Activated gamma-delta T cell (primary cell): Measurements from ENCODE around the gene SOX6.
"Not testable (repeated sequence)": the region's sequence is repeated elsewhere in the genome, so short reads cannot be mapped to it uniquely, and the experiment has no call there.

Experiments used
- DNase-seq: peaks from one replicate; lab custom pipeline; 2025; lab: John Stamatoyannopoulos, UW

Gene SOX6

DNA sequence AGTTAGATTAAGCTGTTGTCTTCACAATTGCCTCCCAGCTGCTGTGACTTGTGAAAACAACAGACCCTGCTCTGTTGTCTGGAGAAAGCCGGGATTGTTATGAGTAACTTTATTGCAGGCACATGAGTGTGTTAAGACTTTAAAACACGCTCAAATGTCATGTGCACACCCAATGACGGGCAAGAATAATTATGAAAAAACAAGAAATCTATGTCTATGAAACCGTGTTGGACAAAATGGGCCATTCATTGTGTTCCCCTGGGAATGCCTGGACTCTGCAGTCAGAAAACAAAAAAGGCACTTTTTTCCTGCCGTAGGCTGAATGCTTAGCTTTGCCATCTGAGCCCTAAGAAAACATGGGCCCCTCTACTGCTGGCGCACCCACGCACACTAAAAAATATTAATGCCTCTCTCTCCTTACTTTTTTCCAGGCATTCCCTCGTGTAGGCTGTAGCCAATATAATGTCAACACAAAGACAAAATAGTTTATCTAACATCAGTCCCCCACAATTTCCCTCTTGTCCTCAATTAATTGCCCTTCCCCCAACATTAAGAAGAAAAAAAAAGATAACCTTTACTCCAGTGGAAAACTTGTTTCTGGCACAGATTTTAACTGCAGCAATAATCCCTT, 207.9 kb downstream of the SOX6 start:
- DNase-seq: no peak

DNA sequence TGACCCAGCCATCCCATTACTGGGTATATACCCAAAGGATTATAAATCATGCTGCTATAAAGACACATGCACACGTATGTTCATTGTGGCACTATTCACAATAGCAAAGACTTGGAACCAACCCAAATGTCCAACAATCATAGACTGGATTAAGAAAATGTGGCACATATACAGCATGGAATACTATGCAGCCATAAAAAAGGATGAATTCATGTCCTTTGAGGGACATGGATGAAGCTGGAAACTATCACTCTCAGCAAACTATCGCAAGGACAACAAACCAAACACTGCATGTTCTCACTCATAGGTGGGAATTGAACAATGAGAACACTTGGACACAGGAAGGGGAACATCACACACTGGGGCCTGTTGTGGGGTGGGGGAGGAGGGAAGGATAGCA, 209.4 kb downstream of the SOX6 start:
- DNase-seq: not testable (repeated sequence)

DNA sequence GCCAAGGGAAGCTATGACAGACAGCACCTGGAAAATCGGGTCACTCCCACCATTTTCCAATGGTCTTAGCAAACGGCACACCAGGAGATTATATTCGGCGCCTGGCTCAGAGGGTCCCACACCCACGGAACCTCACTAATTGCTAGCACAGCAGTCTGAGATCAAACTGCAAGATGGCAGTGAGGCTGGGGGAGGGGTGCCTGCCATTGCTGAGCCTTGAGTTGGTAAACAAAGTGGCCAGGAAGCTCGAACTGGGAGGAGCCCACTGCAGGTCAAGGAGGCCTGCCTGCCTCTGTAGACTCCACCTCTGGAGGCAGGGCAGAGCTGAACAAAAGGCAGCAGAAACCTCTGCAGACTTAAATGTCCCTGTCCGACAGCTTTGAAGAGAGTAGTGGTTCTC, 214.7 kb downstream of the SOX6 start:
- DNase-seq: not testable (repeated sequence)

DNA sequence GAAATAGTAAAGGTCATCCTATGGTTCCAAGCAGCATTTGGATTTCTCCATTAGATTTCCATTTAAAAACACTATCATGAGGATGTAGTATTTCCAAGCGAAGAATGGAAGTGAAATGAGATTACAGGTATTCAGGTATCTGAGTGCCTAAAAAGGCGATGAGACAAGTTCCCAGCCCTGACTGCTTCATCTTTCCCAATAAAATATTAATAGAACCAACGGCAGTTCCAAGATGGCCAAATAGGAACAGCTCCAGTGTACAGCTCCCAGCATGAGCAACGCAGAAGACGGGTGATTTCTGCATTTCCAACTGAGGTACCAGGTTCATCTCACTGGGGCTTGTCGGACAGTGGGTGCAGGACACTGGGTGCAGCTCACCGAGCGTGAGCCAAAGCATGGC, 215.2 kb downstream of the SOX6 start:
- DNase-seq: not testable (repeated sequence)

DNA sequence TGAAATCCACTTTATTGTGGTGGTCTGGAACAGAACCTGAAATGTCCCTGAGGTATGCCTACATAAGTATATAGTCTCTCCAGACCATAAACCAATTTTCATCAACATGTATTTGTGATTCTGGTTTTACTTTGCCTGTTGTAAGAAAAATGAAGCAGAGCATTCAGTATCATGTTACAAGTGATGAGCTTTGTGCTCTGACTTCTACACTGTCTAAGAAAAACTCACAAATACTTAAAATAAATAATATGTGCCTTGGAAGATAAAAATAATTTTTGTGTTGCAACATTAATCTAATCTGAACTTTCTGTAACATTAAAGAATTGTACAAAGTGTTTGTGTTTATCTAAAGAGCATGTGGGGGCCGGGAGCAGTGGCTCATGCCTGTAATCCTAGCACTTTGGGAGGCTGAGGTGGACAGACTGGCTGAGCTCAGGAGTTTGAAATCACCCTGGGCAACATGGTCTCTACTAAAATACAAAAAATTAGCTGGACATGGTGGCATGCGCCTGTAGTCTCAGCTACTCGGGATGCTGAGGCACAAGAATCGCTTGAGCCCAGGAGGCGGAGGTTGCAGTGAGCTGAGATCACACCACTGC, 219.5 kb downstream of the SOX6 start:
- no peak for DNase-seq

DNA sequence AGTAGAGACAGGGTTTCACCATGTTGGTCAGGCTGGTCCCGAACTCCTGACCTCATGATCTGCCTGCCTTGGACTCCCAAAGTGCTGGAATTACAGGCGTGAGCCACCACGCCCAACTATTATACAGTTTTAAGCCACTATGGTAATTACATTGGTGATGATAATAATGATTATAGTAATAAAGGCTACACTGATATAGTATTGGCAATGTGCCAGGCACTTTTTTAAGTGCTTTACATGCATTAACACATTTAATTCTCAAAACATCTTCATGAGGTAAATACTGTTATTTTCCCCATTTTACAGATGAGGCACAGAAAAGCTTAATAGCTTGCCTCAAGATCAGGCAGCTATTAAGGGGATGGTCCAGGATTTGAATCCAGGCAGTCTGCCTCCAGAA, 222.5 kb downstream of the SOX6 start:
- no peak for DNase-seq

DNA sequence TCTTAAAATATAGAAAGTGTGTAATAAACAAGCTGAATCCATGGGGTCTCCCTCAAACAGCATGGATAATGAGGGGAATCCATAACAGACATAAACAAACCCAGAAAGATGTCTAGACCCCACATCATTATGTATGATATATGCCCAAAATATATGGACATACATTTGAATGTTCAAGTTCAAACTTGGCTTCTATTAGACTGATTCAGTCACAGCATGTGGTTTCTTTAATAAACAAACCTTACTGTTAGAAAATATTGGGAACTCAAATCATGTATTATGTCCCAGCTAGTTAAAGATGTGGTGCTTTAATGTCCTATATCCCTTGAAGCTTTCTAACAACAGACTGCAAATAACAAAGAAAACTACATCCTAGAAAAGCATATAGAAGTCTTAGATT, 228.6 kb downstream of the SOX6 start:
- DNase-seq: no peak

DNA sequence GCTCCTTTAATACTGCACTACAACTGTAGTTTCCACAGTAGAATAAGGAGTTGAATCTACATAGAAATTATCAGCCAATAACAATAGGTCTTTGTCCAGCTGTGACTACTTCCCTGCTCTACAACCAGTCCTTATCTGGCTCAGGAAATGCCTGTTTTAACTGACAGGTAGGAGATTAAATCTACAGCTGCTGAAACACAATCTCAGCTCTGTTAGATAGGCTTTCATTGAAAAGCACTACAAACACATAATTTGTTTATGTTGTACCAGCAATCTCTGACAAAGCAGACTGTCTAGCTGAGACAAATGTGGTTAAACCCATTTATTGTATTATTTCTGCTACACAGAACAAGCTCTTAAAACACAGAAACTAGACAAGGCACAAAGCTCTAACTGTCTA, 230.0 kb downstream of the SOX6 start:
- DNase-seq: no peak

DNA sequence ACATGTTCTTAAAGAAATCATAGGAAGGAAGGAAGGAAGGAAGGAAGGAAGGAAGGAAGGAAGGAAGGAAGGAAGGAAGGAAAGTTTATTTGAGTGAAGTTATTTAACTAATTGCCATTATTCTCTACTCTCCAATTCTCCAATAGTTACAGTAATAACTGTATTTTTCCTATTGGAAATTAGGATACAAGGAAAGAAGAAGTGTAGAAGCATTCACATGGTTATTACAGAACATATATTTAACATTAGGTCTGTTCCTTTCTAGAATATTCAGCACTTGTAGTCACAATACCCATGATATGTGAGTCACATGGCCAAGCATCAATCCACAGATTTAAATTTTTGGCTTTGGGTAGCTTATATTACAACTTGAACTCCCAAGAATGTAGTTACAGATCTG, 230.6 kb downstream of the SOX6 start:
- no peak for DNase-seq

DNA sequence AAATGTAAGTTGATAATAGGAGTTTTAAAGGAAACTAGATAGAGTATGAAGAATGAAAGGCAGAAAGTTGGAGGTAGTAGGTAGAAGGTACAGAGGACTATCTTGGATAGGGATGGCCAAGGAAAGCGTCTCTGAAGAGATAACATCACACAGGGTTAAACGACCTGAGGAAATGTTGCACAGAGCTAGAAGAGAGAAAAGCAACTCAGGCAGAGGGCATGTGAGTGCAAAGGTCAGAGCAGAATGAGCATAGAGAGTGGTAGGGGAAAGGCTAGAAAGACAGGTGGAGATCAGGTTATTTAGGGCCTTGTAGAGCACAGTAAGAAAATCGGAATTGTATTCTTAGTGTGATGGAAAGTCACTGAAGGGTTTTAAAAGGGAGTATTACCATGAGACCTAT, 232.0 kb downstream of the SOX6 start:
- DNase-seq: no peak

DNA sequence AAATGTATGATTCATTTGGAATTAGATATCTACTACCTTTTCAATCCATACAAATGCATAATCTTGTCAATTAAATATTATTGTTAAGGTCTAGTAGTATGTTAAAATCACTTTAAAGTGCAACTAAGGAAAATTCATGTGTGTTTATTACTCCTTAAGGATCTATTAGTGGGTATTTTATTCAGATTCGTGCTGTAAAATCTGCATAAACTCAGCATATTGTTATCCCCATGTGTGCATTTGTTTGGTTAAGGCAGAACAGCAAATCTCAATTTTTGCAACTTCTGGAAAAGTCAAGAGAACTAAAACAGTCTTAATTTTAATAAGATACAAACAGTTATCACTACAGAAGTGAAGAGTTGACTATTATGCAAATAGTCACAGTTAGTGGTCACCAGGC, 234.5 kb downstream of the SOX6 start:
- DNase-seq: no peak

DNA sequence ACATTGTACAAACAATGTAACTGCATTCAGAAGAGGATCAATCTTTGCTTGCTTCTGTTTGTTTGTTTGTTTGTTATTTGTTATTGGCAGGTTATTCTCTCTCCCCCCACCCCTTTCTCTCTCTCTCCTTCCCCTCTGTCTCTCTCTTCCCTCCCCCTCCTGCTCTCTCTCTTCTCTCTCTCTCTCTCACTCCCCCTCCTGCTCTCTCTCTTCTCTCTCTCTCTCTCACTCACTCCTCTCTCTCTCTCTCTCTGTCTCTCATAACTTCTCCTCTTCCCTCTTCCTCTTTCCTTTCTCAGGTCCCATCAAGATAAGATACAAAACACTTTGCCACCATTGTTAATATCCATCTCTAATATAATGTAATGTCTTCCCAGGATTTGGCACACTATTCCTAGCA, 236.3 kb downstream of the SOX6 start:
- DNase-seq: no peak

DNA sequence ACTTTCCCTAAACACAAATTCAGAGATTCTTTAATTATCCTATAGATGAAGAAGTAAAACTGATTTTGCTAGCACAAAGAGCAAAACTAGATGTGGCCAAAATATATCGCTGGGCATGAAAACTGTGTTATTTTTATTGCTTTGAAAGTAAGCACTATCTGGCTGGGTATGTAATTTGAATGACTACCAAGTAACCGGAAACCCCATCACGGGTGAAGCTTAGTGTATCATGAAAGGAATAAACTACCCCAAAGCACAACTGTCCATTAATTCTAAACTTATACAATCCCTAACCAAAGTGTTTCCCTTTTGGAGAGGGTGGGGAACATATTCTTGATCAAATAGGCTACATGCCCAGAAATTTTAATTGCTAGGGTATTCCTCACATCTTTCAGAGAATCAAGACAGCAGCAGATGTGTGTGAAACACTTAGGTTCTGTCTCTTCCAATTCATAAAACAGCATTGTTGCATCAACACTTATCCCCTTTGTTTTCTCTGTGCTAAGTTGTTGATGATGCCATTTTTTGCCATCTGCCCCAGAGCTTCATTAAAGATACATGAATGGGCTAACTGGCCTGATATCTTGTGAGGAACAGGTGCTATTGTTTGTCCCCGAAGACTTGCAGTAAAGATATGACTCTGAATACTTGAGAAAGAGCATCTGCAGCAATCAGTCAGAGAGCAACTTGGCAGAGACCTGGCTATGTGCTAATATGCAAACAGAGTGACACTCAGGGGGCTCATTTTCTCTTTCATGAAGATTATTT, 238.2 kb downstream of the SOX6 start:
- no peak for DNase-seq

DNA sequence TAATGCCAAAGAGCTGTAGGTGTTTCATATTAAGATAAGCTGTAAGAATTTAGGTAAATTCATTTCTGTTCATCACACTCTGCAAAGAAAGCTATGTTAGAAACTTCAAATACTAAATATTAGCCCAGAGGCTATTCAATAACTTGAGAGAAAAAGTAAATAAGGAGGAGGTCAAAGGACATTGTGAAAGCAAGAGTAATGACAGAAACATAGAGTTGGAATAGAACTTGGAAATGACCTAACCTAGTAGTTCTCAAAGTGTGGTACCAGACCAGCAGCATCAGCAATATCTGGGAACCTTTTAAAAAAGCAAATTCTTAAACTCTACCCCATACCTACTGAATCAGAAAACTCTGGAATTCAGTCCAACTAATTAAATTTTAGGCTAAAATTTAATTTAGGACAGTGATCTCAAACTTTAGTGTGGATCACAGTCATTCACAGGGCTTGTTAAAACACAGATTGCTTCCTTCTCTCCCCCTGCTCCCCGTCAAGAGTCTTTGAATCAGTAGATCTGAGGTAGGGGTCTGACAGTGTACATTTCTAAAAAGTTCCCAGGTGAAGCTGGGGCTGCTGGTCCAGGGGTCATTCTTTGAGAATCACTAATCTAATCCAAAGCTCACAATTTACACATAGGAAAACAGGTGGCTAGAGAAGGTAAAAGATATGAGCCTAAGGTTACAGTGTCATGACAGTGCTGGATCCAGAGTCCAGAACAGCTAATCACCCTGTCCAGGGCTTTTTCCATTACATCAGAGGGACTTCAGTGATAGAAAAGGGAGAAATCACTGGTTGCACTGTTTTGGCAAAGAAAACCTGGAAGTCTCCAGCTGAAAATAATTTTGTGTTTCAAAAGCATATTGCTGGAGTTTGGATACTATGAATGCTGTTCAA, 241.1 kb downstream of the SOX6 start:
- DNase-seq: no peak

DNA sequence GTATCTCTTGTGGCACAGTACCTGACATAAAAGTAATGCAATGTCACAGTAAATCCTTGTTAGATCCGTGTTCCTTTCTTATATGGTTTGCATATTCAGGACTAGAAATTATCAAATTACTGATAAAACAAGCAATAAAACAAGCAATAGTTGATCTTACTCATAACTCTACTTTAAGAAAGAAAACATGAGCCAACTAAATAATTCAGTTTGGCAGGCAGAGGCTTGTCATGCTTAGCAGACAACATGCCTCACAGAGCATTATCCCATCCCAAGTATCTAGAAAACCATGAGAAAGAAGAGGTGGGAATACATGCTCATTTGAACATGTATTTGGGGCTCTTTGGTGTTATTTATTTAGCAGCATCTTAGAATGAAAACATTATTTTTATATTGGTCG, 241.9 kb downstream of the SOX6 start:
- DNase-seq: no peak

DNA sequence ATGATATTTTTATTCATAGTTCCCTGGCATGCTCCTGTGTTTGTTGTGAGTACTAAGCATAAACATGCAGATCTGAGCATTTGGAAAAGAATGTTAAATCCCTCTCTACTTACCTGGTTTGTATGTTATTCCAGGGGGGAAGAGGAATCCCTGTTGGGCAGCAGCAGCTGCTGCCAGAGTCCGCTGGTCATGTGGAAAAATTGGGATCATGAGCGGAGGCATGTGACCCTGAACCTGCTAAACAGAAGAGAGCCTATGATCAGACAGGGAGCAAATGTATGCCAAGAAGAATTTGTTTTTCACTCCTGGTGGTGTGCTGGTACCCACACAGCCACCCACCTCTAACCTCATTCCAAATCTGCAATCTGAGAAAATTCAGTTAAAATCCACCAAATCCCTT, 244.7 kb downstream of the SOX6 start:
- DNase-seq: no peak

DNA sequence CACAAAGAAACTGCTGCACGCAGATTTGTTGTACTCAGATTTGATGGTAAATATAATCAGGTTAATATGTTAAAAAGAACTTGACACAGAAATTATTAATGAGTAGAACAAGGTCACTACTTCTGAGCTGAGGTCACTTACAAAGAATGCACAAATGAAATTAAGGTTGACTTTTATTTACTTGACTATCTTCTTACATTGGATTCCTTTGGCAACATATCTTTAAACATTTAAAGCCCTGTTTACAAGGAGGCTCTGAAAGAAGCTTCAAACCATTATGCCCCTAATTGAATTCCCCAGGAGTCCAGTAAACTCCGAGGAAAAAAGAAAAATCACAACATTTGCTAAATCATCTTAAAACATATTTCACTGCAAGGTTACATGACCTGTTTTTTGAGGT, 245.5 kb downstream of the SOX6 start:
- DNase-seq: no peak

DNA sequence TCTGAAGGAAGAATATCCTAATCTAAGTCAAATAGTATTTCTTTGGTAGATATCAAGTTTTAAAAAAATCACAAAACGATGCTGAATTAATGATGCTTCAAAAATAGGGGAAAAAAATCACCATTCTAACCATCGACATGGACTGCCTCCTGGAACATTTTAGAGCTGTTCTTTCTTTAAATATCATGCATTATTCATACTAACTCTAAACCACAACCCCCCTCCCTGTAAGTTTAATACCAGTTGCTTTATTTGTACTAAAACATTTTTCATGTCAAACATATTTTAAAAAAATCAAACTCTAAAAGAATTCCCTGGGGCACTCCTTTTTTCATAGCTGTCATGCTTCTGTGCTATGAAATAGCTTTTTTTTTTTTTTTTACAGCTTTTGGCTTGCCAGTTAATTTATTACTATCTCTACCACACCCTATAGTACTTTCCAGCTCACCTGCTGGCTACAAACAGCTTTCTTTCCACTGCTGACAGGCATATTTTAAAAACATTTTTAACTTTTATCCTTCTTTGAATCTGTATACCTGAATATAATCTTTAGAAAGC, 256.9 kb downstream of the SOX6 start:
- no peak for DNase-seq

DNA sequence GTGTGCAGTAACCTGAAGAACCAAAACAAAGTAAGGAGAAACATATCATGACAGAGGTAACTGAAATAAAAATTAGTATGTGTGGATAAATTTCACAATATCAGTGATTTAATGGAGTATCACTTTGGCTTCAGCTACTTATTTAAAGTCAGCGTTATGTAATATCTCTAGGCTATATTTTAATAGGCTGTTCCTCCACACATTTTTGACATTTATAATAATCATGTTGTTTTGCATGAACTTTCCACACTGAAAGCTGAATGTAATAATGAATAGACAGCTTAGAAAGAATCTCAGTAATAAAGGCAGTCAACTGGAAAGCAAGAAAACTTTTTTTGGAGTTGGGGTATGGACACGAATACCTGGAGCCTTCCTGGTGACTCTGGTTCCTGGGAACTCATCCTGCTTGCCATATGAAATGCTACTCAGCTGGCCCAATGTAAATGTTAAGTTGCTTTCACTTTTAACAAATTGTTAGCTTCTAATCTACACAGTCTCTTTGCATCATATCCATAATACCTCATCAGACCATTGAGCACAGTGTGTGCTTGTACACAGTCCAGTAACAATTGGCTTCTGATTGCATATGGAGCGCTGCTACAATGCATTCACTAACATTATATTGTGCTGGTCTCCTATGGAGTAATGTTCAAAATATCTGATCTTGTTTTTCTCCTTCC, 257.7 kb downstream of the SOX6 start:
- DNase-seq: no peak

DNA sequence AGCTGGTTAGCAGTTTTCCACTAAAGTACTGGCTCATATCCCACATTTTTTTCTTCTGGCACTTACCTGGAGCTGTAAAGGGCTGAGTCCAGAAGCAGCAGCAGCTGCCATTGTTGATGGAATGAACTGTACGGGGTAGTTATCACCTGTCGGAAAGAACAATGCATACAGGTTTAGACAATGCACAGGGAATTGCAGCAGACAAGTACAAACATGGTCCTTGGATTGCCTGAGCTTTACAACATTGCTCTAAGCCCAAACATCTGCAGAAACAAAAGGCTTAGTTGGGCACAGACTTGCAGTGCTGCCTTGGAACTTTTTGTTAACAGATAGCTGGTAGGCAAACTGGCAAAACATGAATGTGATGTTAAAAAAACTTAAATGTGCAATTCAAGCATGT, 258.8 kb downstream of the SOX6 start:
- DNase-seq: no peak

DNA sequence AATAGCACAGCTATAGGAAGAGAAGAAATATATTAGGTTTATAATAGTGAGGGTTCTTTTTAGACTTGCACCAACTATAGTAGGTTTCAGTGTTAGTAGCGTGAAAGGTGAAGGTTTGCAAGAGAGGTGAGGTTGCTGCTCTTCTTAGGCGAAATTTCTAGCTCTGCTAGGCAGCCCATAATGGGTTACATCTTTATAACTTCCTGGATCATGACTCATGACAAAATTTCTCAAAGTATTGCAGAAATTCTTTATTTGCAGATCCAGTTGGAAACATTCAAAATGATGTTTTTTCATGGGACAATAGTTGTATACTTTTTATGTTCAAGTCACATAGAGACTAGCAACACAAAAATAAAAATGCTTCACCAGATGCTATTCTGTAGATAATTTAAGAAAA, 260.0 kb downstream of the SOX6 start:
- no peak for DNase-seq

DNA sequence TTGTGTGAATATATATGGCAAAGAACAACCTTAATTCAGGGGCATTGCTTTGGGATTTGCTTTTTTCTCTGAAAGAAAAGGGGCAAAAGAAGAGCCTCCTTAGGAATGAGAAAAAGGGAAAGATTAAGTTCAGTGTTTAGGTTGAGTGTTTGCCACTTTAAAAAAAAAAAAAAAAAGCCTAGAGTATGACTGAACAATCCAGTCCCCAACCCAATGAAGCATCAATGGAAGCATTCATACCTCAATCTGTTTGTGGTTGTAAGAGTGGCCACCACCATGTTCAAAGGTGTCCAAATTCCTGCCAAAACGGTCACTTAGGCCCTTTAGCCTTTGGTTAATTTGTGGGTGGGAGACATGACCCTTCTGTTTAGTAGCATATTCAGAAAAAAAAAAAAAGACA, 260.6 kb downstream of the SOX6 start:
- no peak for DNase-seq
